HG03469 (cell line): Measurements from ENCODE around the gene ATF5.
"Not testable (repeated sequence)": the region's sequence is repeated elsewhere in the genome, so short reads cannot be mapped to it uniquely, and the experiment has no call there.

ENCODE experiments used
- ATAC-seq: cut with Tn5 transposase; IDR thresholded peaks from one replicate; pipeline ENCODE4 v1.9.1; 2021; ENCODE audit warnings: mild to moderate bottlenecking, moderate library complexity, moderate number of reproducible peaks; ENCODE audit not compliant: unreplicated experiment

Gene ATF5

DNA sequence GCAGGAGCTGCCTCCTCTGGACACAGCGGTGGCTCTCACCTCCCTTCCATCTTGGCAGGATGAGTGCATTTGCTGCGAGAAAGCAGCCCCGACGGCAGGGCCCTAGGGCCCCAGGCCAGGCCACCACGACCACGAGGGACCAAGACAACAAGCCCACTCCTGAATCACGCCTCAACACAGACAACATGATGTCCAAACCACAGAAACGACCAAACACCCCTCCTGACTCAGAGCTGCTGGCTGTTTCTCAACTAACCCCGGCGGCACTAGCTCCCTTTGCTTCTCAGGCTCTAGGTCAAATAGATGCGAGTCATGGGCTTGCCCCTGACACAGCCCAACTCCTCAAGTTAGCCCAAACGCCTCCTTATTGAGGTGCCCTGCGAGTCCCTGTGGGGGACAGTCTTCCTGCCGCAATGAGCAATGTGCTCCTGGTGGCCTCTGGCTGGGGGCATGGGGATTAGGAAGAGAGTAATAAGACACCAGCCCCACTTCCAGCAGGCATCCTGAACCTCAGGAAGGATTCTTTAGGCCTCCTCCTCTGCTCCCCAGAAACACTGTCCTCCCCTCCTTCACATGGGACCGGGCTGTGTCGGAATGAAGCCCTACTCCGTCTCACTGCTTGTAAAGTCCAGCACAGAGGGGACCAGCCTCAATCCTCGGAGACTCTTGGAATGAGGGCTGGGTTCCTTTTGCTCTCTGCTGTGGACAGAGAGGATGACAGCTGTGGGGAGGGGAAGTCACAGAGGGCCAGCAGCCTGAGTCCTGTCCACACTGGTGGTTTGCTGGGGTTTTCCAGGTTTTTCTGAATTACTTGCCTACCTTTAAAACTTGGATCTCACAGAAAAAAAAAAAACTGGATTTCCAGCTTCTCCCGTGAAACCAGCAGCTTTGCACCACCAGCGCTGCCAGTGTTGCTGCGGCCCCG is 6.9 kb upstream of the ATF5 start:
- no peak for ATAC-seq

DNA sequence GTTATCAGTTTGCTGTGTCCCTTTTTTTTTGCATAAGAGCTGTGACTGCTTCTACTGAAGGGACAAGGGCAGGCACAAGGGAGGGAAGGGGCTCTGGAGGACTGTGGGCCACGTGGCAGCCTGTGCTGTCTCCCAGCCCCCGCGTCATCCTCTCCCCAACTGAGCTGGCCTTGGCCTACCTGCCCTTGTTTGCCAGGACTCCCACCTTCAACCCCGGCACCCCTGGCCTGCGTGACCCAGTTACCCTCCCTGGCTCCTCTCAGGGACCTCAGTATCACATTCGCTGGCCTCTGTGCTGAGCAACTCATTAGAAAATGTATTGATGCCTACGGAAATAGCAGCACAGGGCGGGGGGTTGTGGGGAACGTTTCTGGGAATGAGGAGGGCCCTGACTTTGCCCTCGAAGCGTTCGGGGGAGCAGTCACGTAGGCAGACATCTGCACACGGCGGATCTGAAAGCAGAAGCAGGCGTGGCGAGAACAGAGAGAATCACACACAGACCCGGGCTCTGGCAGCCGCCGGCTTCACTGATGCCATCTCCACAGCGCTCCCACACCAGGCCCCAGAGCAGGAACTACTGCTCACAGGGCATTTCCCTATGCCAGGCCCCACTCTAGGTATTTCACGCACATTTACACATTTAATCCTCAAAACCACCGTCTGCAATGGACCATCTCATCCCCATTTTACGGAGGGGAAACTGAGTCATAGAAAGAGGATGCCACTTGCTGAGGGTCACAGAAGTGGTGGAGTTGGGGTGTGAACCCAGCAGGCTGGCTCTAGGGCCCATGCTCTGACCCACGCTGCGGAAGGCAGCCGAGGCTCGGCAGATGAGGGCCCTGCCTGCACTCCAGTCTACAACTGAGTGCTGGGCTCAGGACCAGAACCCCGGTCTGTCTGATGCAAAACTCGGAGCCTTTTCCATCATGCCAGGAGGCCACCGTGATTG is 5.7 kb upstream of the ATF5 start:
- no peak for ATAC-seq

DNA sequence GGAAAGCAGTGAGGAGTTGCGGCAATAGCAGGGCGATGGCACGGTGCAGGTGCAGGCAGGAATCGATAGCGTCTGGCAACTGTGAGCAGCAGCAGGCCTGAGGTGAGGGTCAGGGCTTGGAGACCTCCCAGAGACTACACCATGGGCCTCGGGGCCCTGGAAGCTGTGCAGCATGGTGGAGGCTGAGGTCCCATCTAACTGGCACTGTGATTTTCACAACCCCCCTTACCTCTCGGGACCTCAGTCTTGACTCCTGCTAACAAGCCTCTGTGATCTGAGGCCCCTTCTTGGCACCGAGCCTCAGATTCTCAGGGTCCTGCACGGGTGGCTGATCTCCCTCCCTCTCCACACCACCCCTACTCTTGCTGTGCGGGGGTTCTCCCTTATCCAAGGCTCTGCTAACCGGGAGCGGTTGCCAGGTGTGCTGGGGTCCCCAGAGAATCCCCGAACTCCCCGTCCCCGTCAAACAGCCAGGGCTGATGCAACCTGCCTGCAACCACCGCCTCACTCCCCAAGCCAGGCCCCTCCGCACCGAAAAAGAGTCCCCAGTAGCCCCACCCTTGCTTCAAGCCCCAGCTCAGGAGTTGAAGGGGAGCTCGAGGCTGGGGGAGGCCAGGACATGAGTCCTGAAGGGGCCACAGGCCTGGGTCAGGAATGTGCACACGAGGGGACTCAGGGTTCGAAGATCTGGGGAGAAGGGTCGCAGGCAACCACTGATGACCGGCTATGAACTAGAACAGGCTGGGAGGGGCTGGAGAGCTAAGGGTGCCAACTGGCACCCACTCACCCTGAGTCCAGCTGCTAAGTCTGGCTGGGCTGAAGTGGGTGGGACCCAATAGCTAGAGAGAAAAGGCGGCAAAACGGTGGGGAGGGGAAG is 4.8 kb upstream of the ATF5 start:
- ATAC-seq: no peak

DNA sequence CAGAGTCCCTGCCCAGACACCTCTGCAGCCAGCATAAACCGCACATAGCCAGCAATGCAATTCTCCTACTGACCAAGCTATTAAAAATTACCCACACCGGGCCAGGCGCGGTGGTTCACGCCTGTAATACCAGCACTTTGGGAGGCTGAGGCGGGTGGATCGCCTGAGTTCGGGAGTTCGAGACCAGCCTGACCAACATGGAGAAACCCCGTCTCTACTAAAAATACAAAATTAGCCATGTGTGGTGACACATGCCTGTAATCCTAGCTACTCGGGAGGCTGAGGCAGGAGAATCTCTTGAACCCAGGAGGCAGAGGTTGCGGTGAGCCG is 4.2 kb upstream of the ATF5 start:
- not testable (repeated sequence) for ATAC-seq

DNA sequence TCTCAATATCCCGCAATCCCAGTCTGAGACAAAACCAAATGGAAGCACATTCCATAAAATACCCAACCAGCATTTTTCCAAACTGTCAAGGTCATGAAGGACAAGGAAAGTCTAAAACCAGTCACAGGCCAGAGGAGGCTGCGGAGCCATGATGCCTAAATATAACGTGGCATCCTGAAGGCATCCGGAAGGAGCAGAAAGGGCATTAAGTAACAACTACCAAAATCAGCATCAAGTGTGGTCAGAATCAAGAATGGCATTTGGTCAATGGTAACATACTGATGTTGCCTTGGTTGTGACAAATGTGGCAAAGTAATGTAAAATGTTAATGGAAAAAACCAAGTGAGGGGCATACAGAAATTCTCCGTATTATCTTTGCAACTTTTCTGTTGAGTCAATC is 3.5 kb upstream of the ATF5 start:
- no peak for ATAC-seq

DNA sequence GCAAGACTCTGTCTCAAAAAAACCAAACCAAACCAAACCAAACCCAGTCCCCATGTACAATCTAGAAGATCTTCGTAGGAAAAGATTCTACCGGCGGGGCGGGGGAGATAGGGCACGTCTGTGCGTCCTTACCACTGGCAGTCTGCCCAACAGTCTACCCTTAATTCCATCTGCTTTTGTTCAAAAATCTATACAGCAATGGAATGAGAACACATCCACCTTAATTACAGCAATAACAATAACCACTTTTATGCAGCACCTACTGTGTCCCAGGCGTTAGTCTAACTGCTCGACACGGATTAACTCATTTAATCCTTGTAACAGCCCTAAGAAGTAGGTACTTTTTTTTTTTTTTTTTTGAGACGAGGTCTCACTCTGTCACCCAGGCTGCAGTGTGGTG is 2.5 kb upstream of the ATF5 start:
- no peak for ATAC-seq

DNA sequence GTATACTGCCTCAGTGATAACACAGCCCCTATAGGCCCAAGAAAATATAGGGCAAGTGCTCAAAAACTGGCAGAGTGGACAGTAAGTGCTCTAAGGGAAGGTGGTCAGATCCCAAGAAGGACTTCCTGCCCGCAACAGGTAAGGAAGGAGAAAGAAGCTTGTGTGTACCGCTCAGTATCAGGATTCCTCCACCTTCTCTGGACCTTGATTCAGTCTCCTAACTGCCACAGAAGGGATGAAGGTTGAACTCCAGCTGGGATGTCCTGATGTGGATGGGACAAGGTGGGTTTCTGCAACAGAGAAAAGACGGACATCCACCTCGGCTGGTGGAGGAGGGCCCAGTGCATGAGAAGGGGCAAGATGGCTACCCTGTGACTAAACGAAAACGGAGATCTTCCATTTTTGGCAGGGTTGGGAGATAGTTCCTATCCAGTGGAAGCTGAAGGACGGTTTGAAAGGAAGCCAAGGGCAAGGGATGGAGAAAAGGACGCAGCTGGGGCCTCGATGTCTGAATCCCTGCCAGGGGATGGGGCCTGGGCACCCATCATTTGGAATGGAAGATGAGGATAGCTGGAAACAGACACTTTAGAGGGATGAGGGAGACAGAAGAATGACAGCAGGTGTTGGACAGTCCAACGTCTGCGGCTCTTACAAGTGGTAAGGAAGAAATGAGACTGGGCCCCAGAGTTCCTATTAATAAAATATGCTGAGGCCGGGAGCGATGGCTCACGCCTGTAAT is 1.3 kb upstream of the ATF5 start:
- no peak for ATAC-seq

DNA sequence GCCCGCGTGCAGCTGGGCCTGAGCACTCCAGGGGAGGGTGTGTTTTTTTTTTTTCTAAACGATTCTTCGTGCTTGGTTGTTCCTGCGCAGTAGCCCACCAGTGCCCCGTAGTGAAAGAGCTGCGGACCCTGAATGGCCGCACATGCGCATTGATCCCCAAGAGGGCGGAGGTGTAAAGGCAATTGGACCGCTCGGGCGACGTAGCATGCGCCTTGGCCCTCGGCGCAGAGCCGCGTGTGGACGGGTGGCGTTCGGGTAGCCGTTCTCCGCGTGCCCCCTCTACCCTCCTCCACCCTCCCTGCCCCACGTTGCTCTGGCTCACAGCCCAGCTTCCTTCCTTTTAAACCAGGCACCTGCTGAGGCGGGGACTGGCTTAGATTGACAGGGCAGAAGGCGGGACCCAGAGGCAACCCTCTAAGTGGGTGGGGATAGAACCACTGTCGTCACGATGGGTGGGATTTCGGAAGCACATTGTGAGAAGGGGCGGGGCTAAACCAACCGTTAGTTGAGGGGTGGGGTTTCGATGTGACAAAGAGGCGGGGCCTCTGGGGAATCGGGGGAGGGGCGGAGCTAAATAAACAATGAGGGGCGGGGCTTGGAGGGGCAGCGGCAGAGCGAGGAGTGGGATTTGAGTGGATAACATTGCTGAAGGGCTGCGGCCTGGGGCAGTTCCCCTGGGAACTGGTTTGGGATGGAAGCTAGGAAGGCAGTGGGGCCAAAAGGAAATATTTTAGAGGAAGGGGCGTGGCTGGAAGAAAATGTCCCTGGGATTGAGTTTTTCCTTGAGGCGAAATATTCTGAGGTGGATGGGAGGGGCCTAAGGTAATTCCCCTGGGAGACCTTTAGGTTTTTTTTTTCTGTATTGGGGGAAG is 842 bp downstream of the ATF5 start:
- ATAC-seq: peak; percentile 61

DNA sequence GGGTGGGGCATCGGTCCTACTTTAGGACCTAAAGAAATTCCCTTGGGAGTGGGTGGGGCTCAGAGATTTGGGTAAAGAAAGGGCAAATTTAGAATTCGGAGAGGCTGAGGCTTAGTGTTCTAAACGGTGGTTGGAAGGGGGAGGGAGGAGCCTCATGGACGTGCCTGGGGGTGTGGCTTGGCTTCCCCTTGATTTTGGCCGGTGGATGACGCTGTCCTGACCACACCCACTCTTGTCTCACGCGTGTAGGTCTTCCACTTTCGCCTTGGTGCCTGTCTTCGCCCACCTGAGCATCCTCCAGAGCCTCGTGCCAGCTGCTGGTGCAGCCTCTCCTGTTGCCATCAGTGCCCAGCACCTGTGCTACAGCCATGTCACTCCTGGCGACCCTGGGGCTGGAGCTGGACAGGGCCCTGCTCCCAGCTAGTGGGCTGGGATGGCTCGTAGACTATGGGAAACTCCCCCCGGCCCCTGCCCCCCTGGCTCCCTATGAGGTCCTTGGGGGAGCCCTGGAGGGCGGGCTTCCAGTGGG is 1.5 kb downstream of the ATF5 start:
- no peak for ATAC-seq

DNA sequence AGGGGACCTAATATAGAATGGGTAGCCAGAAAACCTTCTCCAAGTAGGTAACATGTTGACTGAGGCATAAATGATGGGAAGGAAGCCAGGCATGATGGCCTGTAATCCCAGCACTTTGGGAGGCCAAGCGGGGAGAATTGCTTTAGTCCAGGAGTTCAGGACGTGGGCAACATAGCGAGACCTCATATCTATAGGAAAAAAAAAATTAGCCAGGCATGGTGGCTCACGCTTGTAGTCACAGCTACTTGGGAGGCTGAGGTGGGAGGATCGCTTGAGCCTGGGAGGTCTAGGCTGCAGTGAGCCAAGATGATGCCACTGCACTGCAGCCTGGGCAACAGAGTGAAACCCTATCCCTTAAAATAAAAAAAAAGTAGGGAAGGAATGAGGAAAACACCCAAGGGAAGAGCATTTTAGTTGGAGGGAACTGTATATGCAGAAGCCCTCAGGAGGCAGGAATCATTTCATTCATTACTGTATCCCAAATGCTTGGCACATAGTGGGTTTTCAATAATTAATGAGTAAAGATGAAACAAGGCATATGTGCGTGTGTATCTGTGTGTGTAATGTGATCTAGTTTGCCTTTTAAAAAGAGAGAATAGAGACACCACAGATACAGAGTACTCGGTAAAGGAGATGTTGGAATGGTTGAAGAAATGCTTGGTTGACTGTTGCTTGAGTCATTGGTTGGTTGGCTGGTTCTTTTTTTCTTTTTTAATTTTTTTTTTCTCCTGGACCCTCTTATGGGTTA is 2.5 kb downstream of the ATF5 start:
- ATAC-seq: no peak

DNA sequence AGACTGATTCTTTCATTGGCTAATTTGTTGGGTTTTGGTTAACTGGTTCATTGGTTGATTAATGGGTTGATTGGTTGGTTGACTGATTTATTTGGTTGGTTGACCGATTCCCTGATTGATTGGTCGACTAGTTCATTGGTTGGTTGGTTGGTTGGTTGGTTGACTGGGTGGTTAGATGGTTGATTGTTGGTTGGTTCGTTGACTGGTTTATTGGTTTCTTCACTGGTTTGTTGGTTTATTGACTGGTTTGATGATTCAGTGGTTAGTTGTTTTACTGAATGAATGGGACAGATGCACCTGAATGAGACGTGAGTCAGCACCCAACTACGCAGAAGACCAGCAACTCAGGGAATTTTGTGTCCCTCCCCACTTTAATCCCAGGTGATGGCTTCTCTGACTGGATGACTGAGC is 3.0 kb downstream of the ATF5 start:
- no peak for ATAC-seq

DNA sequence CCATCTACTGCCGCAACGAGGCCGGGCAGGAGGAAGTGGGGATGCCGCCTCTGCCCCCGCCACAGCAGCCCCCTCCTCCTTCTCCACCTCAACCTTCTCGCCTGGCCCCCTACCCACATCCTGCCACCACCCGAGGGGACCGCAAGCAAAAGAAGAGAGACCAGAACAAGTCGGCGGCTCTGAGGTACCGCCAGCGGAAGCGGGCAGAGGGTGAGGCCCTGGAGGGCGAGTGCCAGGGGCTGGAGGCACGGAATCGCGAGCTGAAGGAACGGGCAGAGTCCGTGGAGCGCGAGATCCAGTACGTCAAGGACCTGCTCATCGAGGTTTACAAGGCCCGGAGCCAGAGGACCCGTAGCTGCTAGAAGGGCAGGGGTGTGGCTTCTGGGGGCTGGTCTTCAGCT is 3.7 kb downstream of the ATF5 start:
- no peak for ATAC-seq

DNA sequence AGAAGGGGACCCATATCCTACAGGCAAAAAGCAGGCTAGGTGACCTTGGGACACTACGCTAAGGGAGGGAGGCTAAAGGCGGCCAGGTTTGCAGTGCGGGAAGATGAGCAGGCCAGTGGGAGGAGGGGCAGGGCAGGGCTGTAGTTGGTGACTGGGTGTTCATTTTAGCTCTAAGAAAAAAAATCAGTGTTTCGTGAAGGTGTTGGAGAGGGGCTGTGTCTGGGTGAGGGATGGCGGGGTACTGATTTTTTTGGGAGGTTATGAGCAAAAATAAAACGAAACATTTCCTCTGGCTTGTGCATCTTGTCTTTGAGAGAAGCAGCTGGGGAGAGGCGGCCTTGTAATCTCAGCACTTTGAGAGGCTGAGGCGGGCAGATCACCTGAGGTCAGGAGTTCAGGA is 4.6 kb downstream of the ATF5 start:
- ATAC-seq: no peak

DNA sequence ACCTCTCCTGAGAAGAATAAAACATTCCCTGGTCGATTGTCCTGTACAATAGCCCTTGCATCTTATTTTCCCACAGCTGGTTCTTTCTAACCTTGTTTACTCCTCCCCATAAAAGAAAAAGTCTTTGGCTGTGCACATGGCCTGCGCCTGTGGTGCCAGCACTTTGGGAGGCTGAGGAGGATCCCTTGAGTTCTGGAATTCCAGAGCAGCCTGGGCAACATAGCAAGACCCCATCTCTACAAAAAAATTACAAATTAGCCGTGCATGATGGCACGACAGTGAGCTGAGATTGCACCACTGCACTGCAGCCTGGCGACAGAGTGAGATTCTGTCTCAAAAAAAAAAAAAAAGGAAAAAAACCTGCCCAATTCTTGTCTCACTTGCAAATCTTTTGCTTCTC is 7.5 kb downstream of the ATF5 start:
- no peak for ATAC-seq

DNA sequence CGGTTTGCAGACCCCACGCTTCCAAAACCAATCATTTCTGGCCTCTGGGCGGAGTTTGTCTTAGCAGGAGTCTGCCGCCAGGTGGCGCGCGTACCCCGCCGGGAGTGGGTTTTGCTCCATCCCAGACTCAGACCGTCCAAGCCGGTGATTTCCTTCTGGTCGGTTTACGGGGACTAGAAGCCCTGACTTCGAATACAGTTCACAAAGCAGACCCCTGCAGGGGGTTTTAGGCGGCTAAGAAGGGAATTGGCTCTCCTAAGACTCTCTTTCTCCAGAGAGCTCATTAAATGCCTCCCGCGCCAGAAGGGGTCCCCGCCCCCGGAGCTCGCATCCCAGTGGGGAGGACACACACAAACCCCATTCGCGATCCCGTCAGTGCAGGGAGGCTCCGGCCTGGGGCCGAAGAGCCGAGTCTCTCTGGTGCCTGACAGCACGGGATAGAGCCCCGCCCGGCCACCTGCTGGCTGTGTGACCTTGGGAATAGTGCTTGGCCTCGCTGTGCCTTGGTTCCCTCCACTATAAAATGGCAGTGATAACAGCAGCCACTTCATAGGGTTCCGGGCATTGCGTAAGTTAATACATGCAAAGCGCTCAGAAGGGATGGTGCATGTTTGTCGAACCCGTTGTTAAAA is 8.9 kb downstream of the ATF5 start:
- ATAC-seq: no peak

DNA sequence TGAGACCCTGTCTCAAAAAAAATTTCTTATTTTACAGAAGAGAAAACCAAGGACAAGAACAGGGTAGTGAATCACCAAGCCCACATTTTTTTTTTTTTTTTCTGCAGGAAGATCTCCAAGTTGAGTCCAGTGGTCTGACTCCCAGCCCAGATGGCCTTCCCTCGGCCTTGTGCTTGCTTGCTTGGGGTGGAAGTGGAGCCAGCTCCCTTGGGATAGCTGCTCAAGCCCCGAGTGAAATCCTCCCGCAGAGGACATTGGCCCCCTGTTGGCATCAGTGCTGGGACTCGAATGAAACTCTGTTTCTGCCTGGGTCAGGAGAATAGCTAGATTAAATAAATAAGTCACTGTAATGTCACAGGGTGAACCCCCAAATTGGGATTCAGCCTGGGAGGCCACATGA is 9.7 kb downstream of the ATF5 start:
- no peak for ATAC-seq

DNA sequence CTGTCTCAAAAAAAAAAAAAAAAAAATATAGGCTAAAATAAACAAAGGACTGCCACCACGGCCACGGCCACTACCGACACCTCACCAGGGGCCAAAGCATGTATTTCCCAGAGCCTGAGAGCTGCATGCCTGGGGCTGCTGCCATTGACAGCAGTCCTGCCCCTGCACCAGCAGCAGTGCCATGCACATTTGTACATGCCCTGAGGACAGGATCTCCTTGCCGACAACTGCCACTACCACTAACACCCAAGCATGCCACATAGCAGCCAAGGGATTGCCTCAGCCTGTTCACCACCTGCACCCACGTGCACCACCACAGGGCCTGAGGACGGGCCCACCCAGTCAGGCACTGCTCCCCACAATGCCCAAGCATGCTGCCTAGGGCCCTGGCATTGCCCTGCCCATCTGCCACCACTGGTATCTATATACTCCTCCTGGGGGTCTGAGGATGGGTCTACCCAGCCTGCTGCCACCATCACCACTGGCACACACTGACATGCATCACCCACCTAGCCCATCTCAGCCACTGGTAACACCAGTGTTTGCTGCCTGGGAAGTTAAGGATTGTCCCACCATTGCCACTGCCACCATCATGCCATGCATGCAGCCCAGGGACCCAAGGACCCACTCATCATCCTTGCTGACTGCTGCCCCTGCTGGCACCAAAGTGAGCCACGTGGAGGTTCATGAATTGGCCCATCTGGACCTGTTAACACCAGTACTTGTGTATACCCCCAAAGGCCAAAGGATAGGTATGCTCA is 10.9 kb downstream of the ATF5 start:
- no peak for ATAC-seq
